A549 (cell line): ENCODE measurements around the gene ABCB1. TPM values are rescaled to one million over a fixed set of nuclear protein-coding genes. Genes with fewer than 3 reads are reported as not detected.
"Not testable (repeated sequence)": the region's sequence is repeated elsewhere in the genome, so short reads cannot be mapped to it uniquely, and the experiment has no call there.

ENCODE experiments used
- ATAC-seq, 2 experiments: fragments of 200-7000 bp in 1 of 2; fragments of >200 bp in 1 of 2; cut with Nextera tagmentation in 1 of 2; cut with Tn5 transposase in 1 of 2; 3 replicates each; pipeline versions ENCODE4 v1.8.0 to v1.9.1; 2018 to 2020; ENCODE audit warnings: mild to moderate bottlenecking in 1 of 2, moderate library complexity in 1 of 2
- CTCF ChIA-PET: fragments of 300-600 bp; sonication (Branson Sonifier 250); formaldehyde crosslinking; extraction: SDS; loops from one replicate; lab custom pipeline; 2021; ENCODE audit warnings: antibody characterized with exemption, inconsistent platforms; lab: Yijun Ruan, JAX
- POLR2A ChIA-PET: fragments of 350-600 bp; formaldehyde crosslinking; extraction: SDS; loops from one replicate; lab custom pipeline; 2021; ENCODE audit warnings: antibody characterized with exemption, inconsistent platforms; lab: Yijun Ruan, JAX
- DNase-seq, 2 experiments: peaks; one replicate each; pipeline versions ENCODE4 v3.0.0 to v3.0.0-alpha.2; 2011 to 2016; ENCODE audit warnings: low read depth in 1 of 2, low spot score in 1 of 2
- FAIRE-seq: peaks from 2 replicates; lab custom pipeline; 2011; peaks lifted over from hg19 to GRCh38; lab: Jason Lieb, UNC
- H3K27ac ChIP-seq, 2 experiments: fragments of >200 bp; sonication (Bioruptor Twin); formaldehyde crosslinking; 3 replicates each; pipeline ENCODE4 v1.5.1; 2016 to 2017
- H3K4me1 ChIP-seq: fragments of >200 bp; sonication (Bioruptor Twin); formaldehyde crosslinking; 3 replicates; pipeline ENCODE4 v1.6.1; 2016
- H3K4me2 ChIP-seq: fragments of >200 bp; sonication (Bioruptor Twin); formaldehyde crosslinking; 3 replicates; pipeline ENCODE4 v1.6.1; 2016
- H3K4me3 ChIP-seq: fragments of >200 bp; sonication (Bioruptor Twin); formaldehyde crosslinking; 3 replicates; pipeline ENCODE4 v1.5.1; 2016
- H3K9me3 ChIP-seq: fragments of >200 bp; sonication (Bioruptor Twin); formaldehyde crosslinking; 3 replicates; pipeline ENCODE4 v1.6.1; 2016
- CBX2 ChIP-seq: fragments of 200-600 bp; sonication (generic); IDR thresholded peaks from 2 replicates; pipeline ENCODE4 v1.6.1; 2016; ENCODE audit warnings: low read depth, mild to moderate bottlenecking, borderline replicate concordance
- CBX8 ChIP-seq: fragments of 200-600 bp; sonication (generic); IDR thresholded peaks from 2 replicates; pipeline ENCODE4 v1.6.1; 2016
- EHF ChIP-seq: fragments of 250-450 bp; sonication (Bioruptor Pico); IDR thresholded peaks from 2 replicates; pipeline ENCODE4 v1.5.0; 2020; ENCODE audit warnings: mild to moderate bottlenecking
- FOSB ChIP-seq: fragments of 250-450 bp; sonication (Bioruptor Pico); IDR thresholded peaks from 2 replicates; pipeline ENCODE4 v1.5.0; 2020; ENCODE audit warnings: mild to moderate bottlenecking, moderate library complexity
- FOSL2 ChIP-seq, 2 experiments: fragments of 450-650 bp in 1 of 2; fragments of >200 bp in 1 of 2; sonication (Bioruptor Twin) in 1 of 2; formaldehyde crosslinking; IDR thresholded peaks; 2 replicates each; pipeline versions ENCODE4 v1.5.0 to v1.6.1; 2016 to 2020; ENCODE audit warnings: mild to moderate bottlenecking in 1 of 2, moderate library complexity in 1 of 2
- FOXS1 ChIP-seq: fragments of 250-450 bp; sonication (Bioruptor Pico); IDR thresholded peaks from 2 replicates; pipeline ENCODE4 v1.5.0; 2020; ENCODE audit warnings: mild to moderate bottlenecking, moderate library complexity
- HDAC2 ChIP-seq: fragments of 200-600 bp; sonication (generic); IDR thresholded peaks from 2 replicates; pipeline ENCODE4 v1.6.1; 2016
- HOXB13 ChIP-seq: fragments of 250-450 bp; sonication (Bioruptor Pico); IDR thresholded peaks from 2 replicates; pipeline ENCODE4 v1.5.0; 2020; ENCODE audit warnings: low read depth, mild to moderate bottlenecking, moderate library complexity
- JUNB ChIP-seq: fragments of >200 bp; sonication (Bioruptor Twin); formaldehyde crosslinking; IDR thresholded peaks from 2 replicates; pipeline ENCODE4 v1.6.1; 2016
- KDM1A ChIP-seq: fragments of 200-600 bp; sonication (generic); IDR thresholded peaks from 2 replicates; pipeline ENCODE4 v1.6.1; 2016; ENCODE audit warnings: low read depth, mild to moderate bottlenecking
- MAFK ChIP-seq: fragments of 450-650 bp; IDR thresholded peaks from 2 replicates; pipeline ENCODE4 v1.6.1; 2014; ENCODE audit not compliant: partially characterized antibody
- MAZ ChIP-seq: fragments of 150-350 bp; IDR thresholded peaks from 2 replicates; pipeline ENCODE4 v1.6.1; 2014; ENCODE audit warnings: antibody characterized with exemption, low read depth, low read length, borderline replicate concordance
- MYC ChIP-seq: IDR thresholded peaks from 2 replicates; pipeline ENCODE4 v1.6.1; 2012; ENCODE audit warnings: mild to moderate bottlenecking, inconsistent platforms, low read length, improper control_type of control experiment, borderline replicate concordance
- RAD21 ChIP-seq, 2 experiments: fragments of >200 bp in 1 of 2; sonication (Bioruptor Twin) in 1 of 2; formaldehyde crosslinking in 1 of 2; IDR thresholded peaks in 1 of 2; conservative IDR thresholded peaks in 1 of 2; 2 replicates in 1 of 2; 3 replicates in 1 of 2; pipeline ENCODE4 v1.6.1; 2012 to 2018; ENCODE audit warnings: inconsistent platforms in 1 of 2
- RARB ChIP-seq: fragments of 250-450 bp; sonication (Bioruptor Pico); IDR thresholded peaks from 2 replicates; pipeline ENCODE4 v1.8.0; 2021; ENCODE audit warnings: mild to moderate bottlenecking, moderate library complexity
- RCOR1 ChIP-seq: fragments of 150-350 bp; IDR thresholded peaks from 2 replicates; pipeline ENCODE4 v1.6.1; 2014; ENCODE audit warnings: antibody characterized with exemption, low read length, low read depth
- SMC3 ChIP-seq: fragments of >200 bp; sonication (Bioruptor Twin); formaldehyde crosslinking; IDR thresholded peaks from 3 replicates; pipeline ENCODE4 v1.6.1; 2018; ENCODE audit warnings: inconsistent platforms
- ZC3H11A ChIP-seq: fragments of 450-650 bp; IDR thresholded peaks from 2 replicates; pipeline ENCODE4 v1.6.1; 2014; ENCODE audit warnings: antibody characterized with exemption, mild to moderate bottlenecking
- ZNF302 ChIP-seq: fragments of 250-450 bp; sonication (Bioruptor Pico); IDR thresholded peaks from 2 replicates; pipeline ENCODE4 v1.9.0; 2021; ENCODE audit warnings: inconsistent platforms, mild to moderate bottlenecking, moderate library complexity
- ZSCAN20 ChIP-seq: fragments of 250-450 bp; sonication (Bioruptor Pico); IDR thresholded peaks from 2 replicates; pipeline ENCODE4 v1.8.0; 2022; ENCODE audit warnings: mild to moderate bottlenecking, moderate library complexity
- WGBS: methylation state at CpG from one replicate; pipeline ENCODE4 v1.1.6; 2017; ENCODE audit errors: missing lambda C conversion rate; 5-methylcytosine and 5-hydroxymethylcytosine counted together
- polyA plus RNA-seq, 4 experiments: library from polyadenylated mRNA; depleted of rRNA in 3 of 4; stranded (reverse); fragments of >200 nt; fragmentation: RNase III in 1 of 4; extraction: RNeasy Plus Mini Kit Qiagen cat#74134 plus additional on column Dnase treatment in 1 of 4; gene quantifications; 2 replicates in 3 of 4; 3 replicates in 1 of 4; pipeline ENCODE4 v1.2.3, GENCODE V29; 2011 to 2017
- TF ChIP-seq, protein P1 (sequence below): fragments of >200 bp; sonication (Bioruptor Twin); formaldehyde crosslinking; IDR thresholded peaks from 3 replicates; pipeline ENCODE4 v1.6.1; 2016
- TF ChIP-seq, protein P2 (sequence below): IDR thresholded peaks from 2 replicates; pipeline ENCODE4 v1.6.1; 2012
- TF ChIP-seq, protein P3 (sequence below): fragments of 150-350 bp; IDR thresholded peaks from 2 replicates; pipeline ENCODE4 v1.6.1; 2014; ENCODE audit warnings: low read depth, mild to moderate bottlenecking, low read length
- TF ChIP-seq, protein P4 (sequence below): fragments of 450-650 bp; IDR thresholded peaks from 2 replicates; pipeline ENCODE4 v1.6.1; 2014; ENCODE audit warnings: antibody characterized with exemption

The ABCB1 gene
- polyA plus RNA-seq, 2 of the 4 experiments (the other 2 are of a cell fraction) = 0.05 TPM; not detected in 1

- H3K9me3 ChIP-seq, H3K27ac ChIP-seq, CTCF ChIA-PET, FAIRE-seq, H3K4me1 ChIP-seq, ATAC-seq, H3K4me2 ChIP-seq, H3K4me3 ChIP-seq, POLR2A ChIA-PET, DNase-seq: not testable (repeated sequence)
- WGBS = 26% methylated on average over 3 of the region's 3 CpGs
- TF ChIP-seq ZC3H11A = peak; percentile 68
Observed at GRCh38 chr7:87460444-87460843, 140.2 kb downstream of the ABCB1 start.

- no peaks in the 10 kb centered on the region for H3K9me3 ChIP-seq
- no peak overlapping the region for H3K4me2 ChIP-seq
- no peak overlapping the region for H3K27ac ChIP-seq
- DNase-seq (no peak), ATAC-seq (no peak), FAIRE-seq (no peak)
- TF ChIP-seq RAD21 (conservative IDR thresholded peaks at IDR 0.05 in 1 of 2, IDR thresholded peaks at IDR 0.05 in 1 of 2) (no peak), KDM1A (no peak), HDAC2 (no peak), RCOR1 (no peak), ZNF302 (CRISPR knock-in tag) (no peak)
- TF ChIP-seq, protein P1, sequence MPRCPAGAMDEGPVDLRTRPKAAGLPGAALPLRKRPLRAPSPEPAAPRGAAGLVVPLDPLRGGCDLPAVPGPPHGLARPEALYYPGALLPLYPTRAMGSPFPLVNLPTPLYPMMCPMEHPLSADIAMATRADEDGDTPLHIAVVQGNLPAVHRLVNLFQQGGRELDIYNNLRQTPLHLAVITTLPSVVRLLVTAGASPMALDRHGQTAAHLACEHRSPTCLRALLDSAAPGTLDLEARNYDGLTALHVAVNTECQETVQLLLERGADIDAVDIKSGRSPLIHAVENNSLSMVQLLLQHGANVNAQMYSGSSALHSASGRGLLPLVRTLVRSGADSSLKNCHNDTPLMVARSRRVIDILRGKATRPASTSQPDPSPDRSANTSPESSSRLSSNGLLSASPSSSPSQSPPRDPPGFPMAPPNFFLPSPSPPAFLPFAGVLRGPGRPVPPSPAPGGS = no peak
- TF ChIP-seq, protein P2, sequence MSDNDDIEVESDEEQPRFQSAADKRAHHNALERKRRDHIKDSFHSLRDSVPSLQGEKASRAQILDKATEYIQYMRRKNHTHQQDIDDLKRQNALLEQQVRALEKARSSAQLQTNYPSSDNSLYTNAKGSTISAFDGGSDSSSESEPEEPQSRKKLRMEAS = no peak
- ChIA-PET CTCF (no interaction called here), POLR2A (no interaction called here)
- H3K4me3 ChIP-seq = no peak overlapping the region
- 51% methylated on average over 2 of the region's 2 CpGs for WGBS
- H3K4me1 ChIP-seq = peaks cover 4% of the 10 kb centered on the region; the same call in 1 of the 3 replicates
Observed at GRCh38 chr7:87459941-87460340, 140.7 kb downstream of the ABCB1 start.

- CTCF ChIA-PET = no interaction called here
- Histone ChIP-seq H3K4me3 (no peak overlapping the region), H3K4me2 (no peak overlapping the region)
- POLR2A ChIA-PET = no interaction called here
- no peak for TF ChIP-seq CBX8
- TF ChIP-seq FOXS1 (CRISPR knock-in tag) = no peak
- no peak for TF ChIP-seq ZC3H11A
- no peak for TF ChIP-seq FOSL2 (IDR thresholded peaks at IDR 0.05)
- TF ChIP-seq FOSL2 (CRISPR knock-in tag; IDR thresholded peaks at IDR 0.05) = no peak
- TF ChIP-seq, protein P3, sequence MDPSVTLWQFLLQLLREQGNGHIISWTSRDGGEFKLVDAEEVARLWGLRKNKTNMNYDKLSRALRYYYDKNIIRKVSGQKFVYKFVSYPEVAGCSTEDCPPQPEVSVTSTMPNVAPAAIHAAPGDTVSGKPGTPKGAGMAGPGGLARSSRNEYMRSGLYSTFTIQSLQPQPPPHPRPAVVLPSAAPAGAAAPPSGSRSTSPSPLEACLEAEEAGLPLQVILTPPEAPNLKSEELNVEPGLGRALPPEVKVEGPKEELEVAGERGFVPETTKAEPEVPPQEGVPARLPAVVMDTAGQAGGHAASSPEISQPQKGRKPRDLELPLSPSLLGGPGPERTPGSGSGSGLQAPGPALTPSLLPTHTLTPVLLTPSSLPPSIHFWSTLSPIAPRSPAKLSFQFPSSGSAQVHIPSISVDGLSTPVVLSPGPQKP = no peak
- TF ChIP-seq, protein P4, sequence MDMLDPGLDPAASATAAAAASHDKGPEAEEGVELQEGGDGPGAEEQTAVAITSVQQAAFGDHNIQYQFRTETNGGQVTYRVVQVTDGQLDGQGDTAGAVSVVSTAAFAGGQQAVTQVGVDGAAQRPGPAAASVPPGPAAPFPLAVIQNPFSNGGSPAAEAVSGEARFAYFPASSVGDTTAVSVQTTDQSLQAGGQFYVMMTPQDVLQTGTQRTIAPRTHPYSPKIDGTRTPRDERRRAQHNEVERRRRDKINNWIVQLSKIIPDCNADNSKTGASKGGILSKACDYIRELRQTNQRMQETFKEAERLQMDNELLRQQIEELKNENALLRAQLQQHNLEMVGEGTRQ = no peak
- TF ChIP-seq KDM1A = no peak
- TF ChIP-seq ZSCAN20 (CRISPR knock-in tag) = no peak
- TF ChIP-seq JUNB = no peak
- TF ChIP-seq HOXB13 = no peak
- TF ChIP-seq, protein P1 = no peak
- TF ChIP-seq MAZ = no peak
- TF ChIP-seq RARB = no peak
- TF ChIP-seq MAFK = no peak
- TF ChIP-seq MYC = no peak
- no peak for TF ChIP-seq CBX2
- no peak for TF ChIP-seq EHF (CRISPR knock-in tag)
- TF ChIP-seq FOSB = no peak
- TF ChIP-seq SMC3 = no peak
- TF ChIP-seq, all 56 proteins: peak for 0
- no peak for DNase-seq
- ATAC-seq = no peak
- Histone ChIP-seq H3K9me3 (no peaks in the 10 kb centered on the region), H3K27ac (no peak overlapping the region), H3K4me1 (no peaks in the 10 kb centered on the region)
- WGBS = 47% methylated on average over 3 of the region's 3 CpGs
- no peak for FAIRE-seq
Observed at GRCh38 chr7:87458148-87458547, 142.5 kb downstream of the ABCB1 start.
